ENCODE measurements around the gene MORN2.

MORN2 gene

DNA sequence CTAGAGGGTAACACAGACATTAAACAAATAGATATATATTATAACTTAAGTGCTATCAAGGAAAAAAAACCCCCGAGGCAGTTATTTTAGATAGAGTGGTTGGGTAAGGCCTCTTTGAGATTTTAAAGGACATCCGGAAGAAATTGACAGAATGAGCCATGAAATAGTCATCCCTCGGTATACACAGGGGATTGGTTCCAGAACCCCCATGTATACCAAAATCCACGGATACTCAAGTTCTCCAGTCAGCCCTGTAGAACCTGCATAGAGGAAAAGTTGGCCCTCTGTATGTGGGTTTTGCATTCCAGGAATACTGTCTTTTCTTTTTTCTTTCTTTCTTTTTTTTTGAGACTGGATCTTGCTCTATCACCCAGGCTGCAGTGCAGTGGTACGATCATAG, 2.0 kb upstream of the MORN2 start:
- DNase-seq (ENCODE audit: low read depth): no peak
- TF ChIP-seq, protein P1, sequence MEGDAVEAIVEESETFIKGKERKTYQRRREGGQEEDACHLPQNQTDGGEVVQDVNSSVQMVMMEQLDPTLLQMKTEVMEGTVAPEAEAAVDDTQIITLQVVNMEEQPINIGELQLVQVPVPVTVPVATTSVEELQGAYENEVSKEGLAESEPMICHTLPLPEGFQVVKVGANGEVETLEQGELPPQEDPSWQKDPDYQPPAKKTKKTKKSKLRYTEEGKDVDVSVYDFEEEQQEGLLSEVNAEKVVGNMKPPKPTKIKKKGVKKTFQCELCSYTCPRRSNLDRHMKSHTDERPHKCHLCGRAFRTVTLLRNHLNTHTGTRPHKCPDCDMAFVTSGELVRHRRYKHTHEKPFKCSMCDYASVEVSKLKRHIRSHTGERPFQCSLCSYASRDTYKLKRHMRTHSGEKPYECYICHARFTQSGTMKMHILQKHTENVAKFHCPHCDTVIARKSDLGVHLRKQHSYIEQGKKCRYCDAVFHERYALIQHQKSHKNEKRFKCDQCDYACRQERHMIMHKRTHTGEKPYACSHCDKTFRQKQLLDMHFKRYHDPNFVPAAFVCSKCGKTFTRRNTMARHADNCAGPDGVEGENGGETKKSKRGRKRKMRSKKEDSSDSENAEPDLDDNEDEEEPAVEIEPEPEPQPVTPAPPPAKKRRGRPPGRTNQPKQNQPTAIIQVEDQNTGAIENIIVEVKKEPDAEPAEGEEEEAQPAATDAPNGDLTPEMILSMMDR (IDR thresholded peaks at IDR 0.05; ENCODE audit: insufficient read depth, low read depth, low read length, missing control alignments): no peak
- H3K4me3 ChIP-seq (ENCODE audit: low read length): no peak overlapping the region

GRCh38 chr2:38875227-38875575, 575 bp upstream of the MORN2 start:
- TF ChIP-seq, protein P1 (IDR thresholded peaks at IDR 0.05; ENCODE audit: insufficient read depth, low read depth, low read length, missing control alignments): no peak
- no peak for DNase-seq (ENCODE audit: low read depth)
- H3K4me3 ChIP-seq (ENCODE audit: low read length): peak overlapping the region; percentile 97

- TF ChIP-seq, protein P1 (IDR thresholded peaks at IDR 0.05; ENCODE audit: insufficient read depth, low read depth, low read length, missing control alignments): no peak
- H3K4me3 ChIP-seq (ENCODE audit: low read length): peak overlapping the region; percentile 97
- DNase-seq (ENCODE audit: low read depth): no peak
Observed at GRCh38 chr2:38876407-38876806, 631 bp downstream of the MORN2 start.

GRCh38 chr2:38886063-38886462, 10.3 kb downstream of the MORN2 start:
- H3K4me3 ChIP-seq (ENCODE audit: low read length): no peak overlapping the region
- DNase-seq (ENCODE audit: low read depth): no peak
- TF ChIP-seq, protein P1 (IDR thresholded peaks at IDR 0.05; ENCODE audit: insufficient read depth, low read depth, low read length, missing control alignments): no peak

DNA sequence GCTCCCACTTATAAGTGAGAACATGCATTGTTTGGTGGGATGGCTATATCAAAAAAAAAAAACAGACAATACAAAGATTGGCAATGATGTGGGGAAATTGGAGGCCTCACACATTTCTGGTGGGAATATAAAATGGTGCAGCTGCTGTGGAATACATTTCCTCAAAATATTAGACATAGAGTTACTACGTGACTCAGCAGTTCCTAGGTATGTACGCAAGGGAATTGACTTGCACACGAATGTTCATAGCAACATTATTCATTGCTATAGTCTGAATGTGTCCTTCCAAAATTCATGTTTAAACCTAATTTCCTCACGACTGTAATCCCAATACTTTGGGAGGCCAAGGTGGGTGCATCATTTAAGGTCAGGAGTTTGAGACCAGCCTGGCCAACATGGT, 11.6 kb downstream of the MORN2 start:
- TF ChIP-seq, protein P1 (IDR thresholded peaks at IDR 0.05; ENCODE audit: insufficient read depth, low read depth, low read length, missing control alignments): no peak

DNA sequence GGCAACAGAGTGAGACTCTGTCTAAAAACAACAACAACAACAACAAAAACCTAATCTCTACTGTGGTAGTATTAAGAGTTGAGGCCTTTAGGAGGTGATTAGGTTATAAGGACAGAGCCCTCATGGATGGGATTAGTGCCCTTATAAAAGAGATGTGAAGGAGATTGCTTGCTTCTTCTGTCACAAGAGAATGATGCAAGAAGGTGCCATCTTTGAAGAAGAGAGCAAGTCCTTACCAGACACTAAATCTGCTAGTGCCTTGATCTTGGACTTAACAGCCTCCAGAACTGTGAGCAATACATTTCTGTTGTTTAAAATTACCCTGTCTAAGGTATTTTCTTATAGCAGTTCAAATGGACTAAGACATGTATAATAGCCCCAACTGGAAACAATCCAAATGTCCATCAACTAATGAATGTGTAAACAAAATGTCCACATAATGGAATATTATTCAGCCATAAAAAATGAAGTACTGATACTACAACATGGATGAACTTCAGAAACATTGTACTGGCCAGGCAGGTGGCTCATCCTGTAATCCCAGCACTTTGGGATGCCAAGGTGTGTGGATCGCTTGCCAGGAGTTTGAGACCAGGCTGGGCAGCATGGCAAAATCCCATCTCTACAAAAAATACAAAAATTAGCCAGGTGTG, 12.3 kb downstream of the MORN2 start:
- H3K4me3 ChIP-seq (ENCODE audit: low read length): no peak overlapping the region
- TF ChIP-seq, protein P1 (IDR thresholded peaks at IDR 0.05; ENCODE audit: insufficient read depth, low read depth, low read length, missing control alignments): no peak
- no peak for DNase-seq (ENCODE audit: low read depth)

More for the DNA sequence above, 11.6 kb downstream of the MORN2 start:
- no peak overlapping the region for H3K4me3 ChIP-seq (ENCODE audit: low read length)
- DNase-seq (ENCODE audit: low read depth): no peak

- no peak overlapping the region for H3K4me3 ChIP-seq (ENCODE audit: low read length)
- TF ChIP-seq, protein P1 (IDR thresholded peaks at IDR 0.05; ENCODE audit: insufficient read depth, low read depth, low read length, missing control alignments): no peak
- DNase-seq (ENCODE audit: low read depth): no peak
Observed at GRCh38 chr2:38889045-38889444, 13.3 kb downstream of the MORN2 start.
